IMR-90 (cell line): ENCODE data around the gene COX19. TPM values are rescaled to one million over a fixed set of nuclear protein-coding genes. Genes with fewer than 3 reads are reported as not detected.
"Not testable (repeated sequence)": the region's sequence is repeated elsewhere in the genome, so short reads cannot be mapped to it uniquely, and the experiment has no call there.

ENCODE experiments used
- ATAC-seq: fragments of 200-7000 bp; cut with Tn5 transposase; 2 replicates; pipeline ENCODE4 v1.9.1; 2020; ENCODE audit warnings: low read depth, mild to moderate bottlenecking, moderate library complexity
- BruUV-seq: library from RNA; stranded (reverse); fragments of 400-500 nt; replicated peaks from 2 replicates; lab custom pipeline; 2021; lab: Mats Ljungman, UMichigan
- CTCF ChIA-PET: fragments of 300-600 bp; formaldehyde crosslinking; extraction: SDS; loops from one replicate; lab custom pipeline; 2021; ENCODE audit warnings: antibody characterized with exemption; lab: Yijun Ruan, JAX
- POLR2A ChIA-PET: fragments of 300-600 bp; sonication (Branson Sonifier 250); formaldehyde crosslinking; loops from one replicate; lab custom pipeline; 2022; ENCODE audit warnings: antibody characterized with exemption; ENCODE audit not compliant: unreplicated experiment; lab: Charles Lee
- DNase-seq: peaks from one replicate; pipeline ENCODE4 v3.0.0; 2013
- H2AFZ ChIP-seq: replicated peaks from 2 replicates; pipeline ENCODE3; 2013; ENCODE audit warnings: low read length, mild to moderate bottlenecking; ENCODE audit not compliant: poor library complexity
- H2AK5ac ChIP-seq: 2 replicates; pipeline ENCODE4 v1.6.1; 2013; ENCODE audit warnings: low read depth, low read length, inconsistent platforms
- H2AK9ac ChIP-seq: replicated peaks from 2 replicates; pipeline ENCODE3; 2013; ENCODE audit warnings: mild to moderate bottlenecking, low read depth, low read length, moderate library complexity; ENCODE audit not compliant: poor library complexity
- H2BK120ac ChIP-seq: 2 replicates; pipeline ENCODE4 v1.6.1; 2013; ENCODE audit warnings: low read depth, low read length, inconsistent platforms
- H2BK15ac ChIP-seq: 3 replicates; pipeline ENCODE4 v1.6.1; 2013; ENCODE audit warnings: low read depth, low read length, inconsistent platforms
- H2BK20ac ChIP-seq: 2 replicates; pipeline ENCODE4 v1.6.1; 2013; ENCODE audit warnings: low read depth, mild to moderate bottlenecking, inconsistent platforms, low read length, moderate library complexity
- H2BK5ac ChIP-seq: 2 replicates; pipeline ENCODE4 v1.6.1; 2013; ENCODE audit warnings: mild to moderate bottlenecking, low read depth, low read length, inconsistent platforms; ENCODE audit not compliant: poor library complexity, severe bottlenecking
- H3K14ac ChIP-seq: replicated peaks from 2 replicates; pipeline ENCODE4 v1.6.1; 2013; ENCODE audit warnings: low read depth, low read length, inconsistent platforms
- H3K18ac ChIP-seq: 2 replicates; pipeline ENCODE4 v1.6.1; 2013; ENCODE audit warnings: low read depth, low read length, control low read depth
- H3K23ac ChIP-seq: 2 replicates; pipeline ENCODE4 v1.6.1; 2013; ENCODE audit warnings: low read depth, low read length, inconsistent platforms
- H3K27ac ChIP-seq: 2 replicates; pipeline ENCODE4 v1.5.1; 2013; ENCODE audit warnings: mild to moderate bottlenecking, control low read depth, low read length; ENCODE audit not compliant: insufficient read depth
- H3K27me3 ChIP-seq: 2 replicates; pipeline ENCODE4 v1.6.1; 2013; ENCODE audit warnings: low read length; ENCODE audit not compliant: control insufficient read depth, insufficient read depth
- H3K36me3 ChIP-seq: 2 replicates; pipeline ENCODE4 v1.6.1; 2013; ENCODE audit warnings: low read length, mixed read lengths; ENCODE audit not compliant: control insufficient read depth, insufficient read depth
- H3K4ac ChIP-seq: 2 replicates; pipeline ENCODE4 v1.6.1; 2013; ENCODE audit warnings: low read depth, low read length, inconsistent platforms
- H3K4me1 ChIP-seq: 2 replicates; pipeline ENCODE4 v1.6.1; 2013; ENCODE audit warnings: low read length, mixed read lengths; ENCODE audit not compliant: control insufficient read depth, insufficient read depth
- H3K4me2 ChIP-seq: 2 replicates; pipeline ENCODE4 v1.6.1; 2013; ENCODE audit warnings: low read depth, mild to moderate bottlenecking, control low read depth, low read length, moderate library complexity
- H3K4me3 ChIP-seq: 2 replicates; pipeline ENCODE4 v1.5.1; 2013; ENCODE audit warnings: low read depth, mild to moderate bottlenecking, control low read depth, low read length, moderate library complexity; ENCODE audit not compliant: insufficient read depth
- H3K56ac ChIP-seq: 2 replicates; pipeline ENCODE4 v1.6.1; 2013; ENCODE audit warnings: low read length, inconsistent platforms; ENCODE audit not compliant: insufficient read depth; ENCODE audit errors: extremely low read depth
- H3K79me1 ChIP-seq, 2 experiments: 2 replicates each; pipeline ENCODE4 v1.6.1; 2013; ENCODE audit warnings: low read length in 2 of 2, inconsistent platforms in 1 of 2, low read depth in 1 of 2
- H3K9ac ChIP-seq: 2 replicates; pipeline ENCODE4 v1.6.1; 2013; ENCODE audit warnings: low read depth, low read length, control low read depth
- H3K9me1 ChIP-seq: 2 replicates; pipeline ENCODE4 v1.6.1; 2013; ENCODE audit warnings: low read length, inconsistent platforms; ENCODE audit not compliant: insufficient read depth
- H3K9me3 ChIP-seq: 2 replicates; pipeline ENCODE4 v1.6.1; 2013; ENCODE audit warnings: low read length; ENCODE audit not compliant: control insufficient read depth, insufficient read depth
- H4K20me1 ChIP-seq: 2 replicates; pipeline ENCODE4 v1.6.1; 2013; ENCODE audit warnings: low read length, inconsistent platforms; ENCODE audit not compliant: insufficient read depth
- H4K5ac ChIP-seq: 2 replicates; pipeline ENCODE4 v1.6.1; 2013; ENCODE audit warnings: mild to moderate bottlenecking, low read depth, low read length, control low read depth
- H4K8ac ChIP-seq, 2 experiments: 2 replicates each; pipeline ENCODE4 v1.6.1; 2013; ENCODE audit warnings: low read depth in 2 of 2, low read length in 2 of 2, control low read depth in 1 of 2, inconsistent platforms in 1 of 2
- H4K91ac ChIP-seq: 2 replicates; pipeline ENCODE4 v1.6.1; 2013; ENCODE audit warnings: low read depth, low read length, inconsistent platforms; ENCODE audit not compliant: insufficient read depth
- WGBS, 2 experiments: methylation state at CpG; one replicate each; pipeline versions ENCODE4 v1.1.5 to v1.1.7; 2013; ENCODE audit warnings: missing lambda C conversion rate in 2 of 2; ENCODE audit not compliant: insufficient read length in 1 of 2; ENCODE audit errors: extremely low coverage in 2 of 2; 5-methylcytosine and 5-hydroxymethylcytosine counted together
- dilution Hi-C: fragments of 300-500 bp; cut with HindIII; formaldehyde crosslinking; loops from one replicate; pipeline ENCODE4 v1.14.3; 2018; ENCODE audit warnings: low sequenced_read_pairs; ENCODE audit not compliant: unreplicated experiment
- in situ Hi-C: fragments of 300-500 bp; cut with MboI; formaldehyde crosslinking; loops from 3 replicates; pipeline ENCODE4 v1.14.3; 2019; ENCODE audit warnings: low sequenced_read_pairs, inconsistent platforms, mixed read lengths
- intact Hi-C: fragments of 100-400 bp; cut with micrococcal nuclease; formaldehyde crosslinking; loops from 2 replicates; pipeline ENCODE4 v1.10.0; 2022
- polyA plus RNA-seq, 3 experiments: library from polyadenylated mRNA; depleted of rRNA; stranded (reverse); fragments of >200 nt; gene quantifications; 2 replicates each; pipeline ENCODE4 v1.2.3, GENCODE V29; 2012; ENCODE audit warnings: low replicate concordance in 1 of 3
- total RNA-seq: library from RNA; depleted of rRNA; stranded (reverse); fragments of >200 nt; gene quantifications from 2 replicates; pipeline ENCODE4 v1.2.3, GENCODE V29; 2012

Gene COX19
- total and polyA plus RNA-seq, 2 of the 4 experiments (the other 2 are of a cell fraction), result 3.9 to 7.3 TPM

DNA sequence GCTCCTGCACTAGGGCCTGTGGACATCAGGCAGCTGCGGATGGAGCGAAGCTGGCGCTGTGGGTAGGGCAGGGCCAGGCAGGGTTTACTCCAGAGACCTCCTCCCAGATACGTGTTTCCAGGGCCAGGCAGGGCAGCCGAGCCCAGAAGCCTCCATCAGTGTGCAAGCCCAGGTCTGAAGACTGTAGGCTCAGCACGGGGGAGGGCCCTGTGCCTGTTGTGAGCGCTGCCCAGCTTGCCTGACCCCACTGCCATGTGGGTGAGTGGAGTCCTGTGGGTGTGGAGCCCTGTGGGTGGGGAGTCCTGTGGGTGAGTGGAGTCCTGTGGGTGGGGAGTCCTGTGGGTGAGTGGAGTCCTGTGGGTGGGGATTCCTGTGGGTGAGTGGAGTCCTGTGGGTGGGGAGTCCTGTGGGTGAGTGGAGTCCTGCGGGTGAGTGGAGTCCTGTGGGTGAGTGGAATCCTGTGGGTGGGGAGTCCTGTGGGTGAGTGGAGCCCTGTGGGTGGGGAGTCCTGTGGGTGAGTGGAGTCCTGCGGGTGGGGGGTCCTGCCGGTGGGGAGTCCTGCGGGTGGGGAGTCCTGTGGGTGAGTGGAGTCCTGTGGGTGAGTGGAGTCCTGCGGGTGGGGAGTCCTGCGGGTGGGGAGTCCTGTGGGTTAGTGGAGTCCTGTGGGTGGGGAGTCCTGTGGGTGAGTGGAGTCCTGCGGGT is 25.9 kb upstream of the COX19 start:
- H2BK120ac ChIP-seq, H3K27me3 ChIP-seq, H2BK20ac ChIP-seq, H3K23ac ChIP-seq, H4K20me1 ChIP-seq, POLR2A ChIA-PET, DNase-seq, H2BK5ac ChIP-seq, H3K9me1 ChIP-seq, H3K4me3 ChIP-seq, H3K56ac ChIP-seq, intact Hi-C loops, H2AK5ac ChIP-seq, dilution Hi-C loops, BruUV-seq, H3K4ac ChIP-seq, CTCF ChIA-PET, ATAC-seq, H2AK9ac ChIP-seq, H4K5ac ChIP-seq, H3K18ac ChIP-seq, H4K8ac ChIP-seq, H2AFZ ChIP-seq, in situ Hi-C loops, H3K9ac ChIP-seq, H3K79me1 ChIP-seq, H3K14ac ChIP-seq, H3K4me2 ChIP-seq, H3K27ac ChIP-seq, H3K4me1 ChIP-seq, H2BK15ac ChIP-seq, H4K91ac ChIP-seq, H3K9me3 ChIP-seq: not testable (repeated sequence)
- WGBS, 2 experiments, result 94% methylated on average over 4 of the region's 14 CpGs; no CpG with 5 or more reads in 1 of the 2 experiments
- H3K36me3 ChIP-seq, result peaks cover 15% of the 10 kb centered on the region; the same call in 1 of the 2 replicates
